Measurements from ENCODE around the gene ZMPSTE24. TPM values are rescaled to one million over a fixed set of nuclear protein-coding genes. Genes with fewer than 3 reads are reported as not detected.

The ZMPSTE24 gene
- total RNA-seq, 1 donor from 2014 or later: 29.0 TPM

GRCh38 chr1:40308036-40308727, 50.1 kb downstream of the ZMPSTE24 start:
- no peaks in the 10 kb centered on the region for H3K36me3 Mint-ChIP-seq
- no peak overlapping the region for H3K4me3 Mint-ChIP-seq
- H3K9me3 Mint-ChIP-seq: no peaks in the 10 kb centered on the region
- H3K27me3 Mint-ChIP-seq (ENCODE audit: low read depth): no peaks in the 10 kb centered on the region
- H3K4me1 Mint-ChIP-seq: no peaks in the 10 kb centered on the region
- H3K27ac Mint-ChIP-seq: no peak overlapping the region
- DNase-seq (ENCODE audit: low spot score in 2 of 2, unreplicated experiment in 2 of 2): no peak
- TF ChIP-seq, protein P1, sequence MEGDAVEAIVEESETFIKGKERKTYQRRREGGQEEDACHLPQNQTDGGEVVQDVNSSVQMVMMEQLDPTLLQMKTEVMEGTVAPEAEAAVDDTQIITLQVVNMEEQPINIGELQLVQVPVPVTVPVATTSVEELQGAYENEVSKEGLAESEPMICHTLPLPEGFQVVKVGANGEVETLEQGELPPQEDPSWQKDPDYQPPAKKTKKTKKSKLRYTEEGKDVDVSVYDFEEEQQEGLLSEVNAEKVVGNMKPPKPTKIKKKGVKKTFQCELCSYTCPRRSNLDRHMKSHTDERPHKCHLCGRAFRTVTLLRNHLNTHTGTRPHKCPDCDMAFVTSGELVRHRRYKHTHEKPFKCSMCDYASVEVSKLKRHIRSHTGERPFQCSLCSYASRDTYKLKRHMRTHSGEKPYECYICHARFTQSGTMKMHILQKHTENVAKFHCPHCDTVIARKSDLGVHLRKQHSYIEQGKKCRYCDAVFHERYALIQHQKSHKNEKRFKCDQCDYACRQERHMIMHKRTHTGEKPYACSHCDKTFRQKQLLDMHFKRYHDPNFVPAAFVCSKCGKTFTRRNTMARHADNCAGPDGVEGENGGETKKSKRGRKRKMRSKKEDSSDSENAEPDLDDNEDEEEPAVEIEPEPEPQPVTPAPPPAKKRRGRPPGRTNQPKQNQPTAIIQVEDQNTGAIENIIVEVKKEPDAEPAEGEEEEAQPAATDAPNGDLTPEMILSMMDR (IDR thresholded peaks at IDR 0.05; ENCODE audit: unreplicated experiment): no peak

DNA sequence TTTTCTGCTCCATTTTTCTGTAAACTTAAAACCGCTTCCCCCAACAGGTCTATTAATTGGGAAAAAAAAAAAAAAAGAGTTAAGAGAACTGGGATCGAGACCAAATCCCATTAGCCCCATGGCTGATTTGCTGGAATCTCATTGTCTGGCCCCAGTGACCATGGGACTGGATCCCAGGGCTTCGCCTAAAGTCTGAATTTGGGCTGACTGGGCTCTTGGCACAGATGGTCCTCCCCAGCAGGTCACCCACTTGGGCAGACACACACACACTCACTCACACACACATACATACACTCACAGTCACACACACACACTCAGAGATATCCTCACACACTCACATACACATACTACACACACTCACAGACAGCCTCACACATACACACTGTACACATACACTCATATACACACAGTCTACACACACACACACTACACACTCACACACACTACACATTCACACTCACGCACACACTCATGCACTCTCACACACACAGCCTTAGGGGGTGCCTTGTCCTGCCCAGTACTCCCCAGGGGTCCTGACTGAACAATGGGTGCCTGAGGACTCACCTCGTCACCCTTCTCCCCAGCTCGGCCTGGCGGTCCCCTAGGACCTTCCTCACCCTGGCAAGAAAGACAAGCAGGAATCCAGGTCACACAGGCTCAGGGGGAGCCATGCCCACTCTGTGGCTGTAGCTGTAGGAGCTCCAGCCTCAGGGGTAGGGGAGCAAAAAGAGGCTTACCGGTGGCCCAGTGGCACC, 51.5 kb downstream of the ZMPSTE24 start:
- no peaks in the 10 kb centered on the region for H3K36me3 Mint-ChIP-seq
- no peak for DNase-seq (ENCODE audit: low spot score in 2 of 2, unreplicated experiment in 2 of 2)
- TF ChIP-seq, protein P1 (IDR thresholded peaks at IDR 0.05; ENCODE audit: unreplicated experiment): no peak
- peaks cover 3% of the 10 kb centered on the region for H3K4me1 Mint-ChIP-seq
- H3K9me3 Mint-ChIP-seq: no peaks in the 10 kb centered on the region
- no peak overlapping the region for H3K27ac Mint-ChIP-seq
- H3K4me3 Mint-ChIP-seq: no peak overlapping the region
- H3K27me3 Mint-ChIP-seq (ENCODE audit: low read depth): no peaks in the 10 kb centered on the region

GRCh38 chr1:40310129-40310461, 52.1 kb downstream of the ZMPSTE24 start:
- Mint-ChIP-seq H3K27ac (no peak overlapping the region), H3K9me3 (no peaks in the 10 kb centered on the region), H3K27me3 (ENCODE audit: low read depth) (no peaks in the 10 kb centered on the region), H3K4me3 (no peak overlapping the region), H3K4me1 (peaks cover 8% of the 10 kb centered on the region), H3K36me3 (no peaks in the 10 kb centered on the region)
- TF ChIP-seq, protein P1 (IDR thresholded peaks at IDR 0.05; ENCODE audit: unreplicated experiment): no peak
- no peak for DNase-seq (ENCODE audit: low spot score in 2 of 2, unreplicated experiment in 2 of 2)

- H3K4me1 Mint-ChIP-seq: peaks cover 12% of the 10 kb centered on the region
- H3K36me3 Mint-ChIP-seq: no peaks in the 10 kb centered on the region
- peaks cover 6% of the 10 kb centered on the region for H3K27me3 Mint-ChIP-seq (ENCODE audit: low read depth)
- TF ChIP-seq, protein P1 (IDR thresholded peaks at IDR 0.05; ENCODE audit: unreplicated experiment): no peak
- H3K27ac Mint-ChIP-seq: no peak overlapping the region
- H3K4me3 Mint-ChIP-seq: no peak overlapping the region
- no peaks in the 10 kb centered on the region for H3K9me3 Mint-ChIP-seq
- DNase-seq (ENCODE audit: low spot score in 2 of 2, unreplicated experiment in 2 of 2): no peak
Measured at GRCh38 chr1:40310983-40311642, 53.1 kb downstream of the ZMPSTE24 start.

DNA sequence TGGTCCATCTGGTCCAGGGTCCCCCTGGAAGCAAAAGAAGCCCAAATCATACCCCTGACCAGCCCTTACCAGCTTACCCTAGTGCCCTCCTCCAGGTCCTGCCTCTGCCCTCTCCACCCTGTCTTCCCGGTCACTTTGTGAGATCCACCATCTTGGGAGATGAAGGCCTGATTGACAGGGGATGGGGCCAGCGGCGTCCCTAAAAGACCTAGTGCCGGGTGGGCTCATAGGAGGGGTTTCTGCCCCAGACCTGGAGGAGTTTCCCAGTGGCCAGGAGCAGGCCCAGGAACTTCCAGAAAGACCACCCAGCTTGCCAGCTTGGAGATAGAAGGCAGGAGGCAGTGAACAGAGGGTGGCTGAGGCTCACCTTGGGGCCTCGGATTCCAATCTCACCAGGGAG, 53.7 kb downstream of the ZMPSTE24 start:
- DNase-seq (ENCODE audit: low spot score in 2 of 2, unreplicated experiment in 2 of 2): no peak
- Mint-ChIP-seq H3K36me3 (no peaks in the 10 kb centered on the region), H3K27me3 (ENCODE audit: low read depth) (peaks cover 9% of the 10 kb centered on the region), H3K27ac (no peak overlapping the region), H3K4me1 (peaks cover 12% of the 10 kb centered on the region), H3K9me3 (no peaks in the 10 kb centered on the region), H3K4me3 (no peak overlapping the region)
- TF ChIP-seq, protein P1 (IDR thresholded peaks at IDR 0.05; ENCODE audit: unreplicated experiment): no peak

Data from mesothelial cell of epicardium (in vitro differentiated cells).